Muscle of leg (tissue), 11 donors: ENCODE results near the gene NDUFB5. TPM values are rescaled to one million over a fixed set of nuclear protein-coding genes. Genes with fewer than 3 reads are reported as not detected.

Source experiments
- DNase-seq: peaks from one replicate; pipeline ENCODE4 v3.0.0; 2013
- H3K27ac ChIP-seq: one replicate; pipeline ENCODE4 v1.5.1; 2013; ENCODE audit warnings: mild to moderate bottlenecking, low read length, control low read depth
- H3K27me3 ChIP-seq: one replicate; pipeline ENCODE4 v1.6.1; 2013; ENCODE audit warnings: low read length; ENCODE audit not compliant: control insufficient read depth, insufficient read depth
- H3K36me3 ChIP-seq: one replicate; pipeline ENCODE4 v1.6.1; 2013; ENCODE audit warnings: low read length; ENCODE audit not compliant: control insufficient read depth, insufficient read depth
- H3K4me1 ChIP-seq: one replicate; pipeline ENCODE4 v1.6.1; 2013; ENCODE audit warnings: low read length; ENCODE audit not compliant: control insufficient read depth, insufficient read depth
- H3K4me3 ChIP-seq: one replicate; pipeline ENCODE4 v1.5.1; 2013; ENCODE audit warnings: low read length, control low read depth
- H3K9me3 ChIP-seq: replicated peaks from 2 replicates; pipeline ENCODE4 v1.6.1; 2013; ENCODE audit warnings: low read depth, low read length; ENCODE audit not compliant: control insufficient read depth
- whole genome bisulfite sequencing: methylation state at CpG from one replicate; pipeline ENCODE4 v1.1.5; 2013; ENCODE audit warnings: missing lambda C conversion rate; ENCODE audit not compliant: insufficient coverage; 5-methylcytosine and 5-hydroxymethylcytosine counted together
- polyA plus RNA-seq, 8 donors: library from polyadenylated mRNA; unstranded; fragments of 120-200 nt; gene quantifications; one replicate each; pipeline versions ENCODE4 v1.2.1 to v1.2.3, GENCODE V29; 2013; ENCODE audit warnings: inconsistent platforms in 1 of 8, low replicate concordance in 1 of 8; ENCODE audit not compliant: insufficient read length in 8 of 8, insufficient read depth in 1 of 8
- total RNA-seq: library from RNA; stranded (reverse); fragments of 120-200 nt; gene quantifications from one replicate; pipeline ENCODE4 v1.2.4, GENCODE V29; 2013

Gene NDUFB5
- total and polyA plus RNA-seq, 9 donors: 149 to 219 (median 178) TPM

GRCh38 chr3:179671309-179671708 lies 66.7 kb downstream of the NDUFB5 start:
- DNase-seq: no peak
- Histone ChIP-seq H3K4me3 (no peak overlapping the region), H3K4me1 (peaks cover 11% of the 10 kb centered on the region), H3K27ac (peak overlapping the region; percentile 77), H3K36me3 (peaks cover 5% of the 10 kb centered on the region), H3K27me3 (no peaks in the 10 kb centered on the region), H3K9me3 (no peaks in the 10 kb centered on the region)
- WGBS: no CpG with 5 or more reads among the region's 1 CpG

GRCh38 chr3:179671747-179672242 lies 67.2 kb downstream of the NDUFB5 start:
- Histone ChIP-seq H3K27me3 (no peaks in the 10 kb centered on the region), H3K9me3 (no peaks in the 10 kb centered on the region), H3K27ac (peak overlapping the region; percentile 77), H3K36me3 (peaks cover 7% of the 10 kb centered on the region), H3K4me3 (no peak overlapping the region), H3K4me1 (peaks cover 6% of the 10 kb centered on the region)
- no CpG with 5 or more reads among the region's 15 CpGs for WGBS
- DNase-seq: peak; percentile 73

- no peaks in the 10 kb centered on the region for H3K9me3 ChIP-seq
- no peaks in the 10 kb centered on the region for H3K27me3 ChIP-seq
- DNase-seq: no peak
- no peak overlapping the region for H3K4me3 ChIP-seq
- 90% methylated on average over 3 of the region's 4 CpGs for whole genome bisulfite sequencing
- H3K4me1 ChIP-seq: no peaks in the 10 kb centered on the region
- peaks cover 7% of the 10 kb centered on the region for H3K36me3 ChIP-seq
- no peak overlapping the region for H3K27ac ChIP-seq
These were observed 68.3 kb downstream of the NDUFB5 start for GRCh38 chr3:179672918-179673317.

- Histone ChIP-seq H3K27ac (no peak overlapping the region), H3K36me3 (peaks cover 7% of the 10 kb centered on the region), H3K9me3 (no peaks in the 10 kb centered on the region), H3K4me3 (no peak overlapping the region), H3K4me1 (no peaks in the 10 kb centered on the region), H3K27me3 (no peaks in the 10 kb centered on the region)
- no peak for DNase-seq
- 95% methylated on average over 5 of the region's 8 CpGs for WGBS
These were observed 68.9 kb downstream of the NDUFB5 start for GRCh38 chr3:179673523-179673922.

GRCh38 chr3:179676081-179676480 lies 71.5 kb downstream of the NDUFB5 start:
- whole genome bisulfite sequencing: no CpG with 5 or more reads among the region's 5 CpGs
- H3K27ac ChIP-seq: no peak overlapping the region
- H3K36me3 ChIP-seq: peaks cover 7% of the 10 kb centered on the region
- no peaks in the 10 kb centered on the region for H3K27me3 ChIP-seq
- H3K4me3 ChIP-seq: no peak overlapping the region
- no peaks in the 10 kb centered on the region for H3K4me1 ChIP-seq
- no peaks in the 10 kb centered on the region for H3K9me3 ChIP-seq
- no peak for DNase-seq

Other genes starting within 250 kb of the NDUFB5 start
- 43.8 TPM for gene GNB4, start 153.3 kb upstream of the NDUFB5 start, total RNA-seq
- gene GNB4, start 153.3 kb upstream of the NDUFB5 start, polyA plus RNA-seq: 10 to 100 TPM; 21.0 to 48.0 (median 33.7) TPM
- 33.6 TPM for gene ACTL6A, start 41.9 kb upstream of the NDUFB5 start, total RNA-seq
- gene ACTL6A, start 41.9 kb upstream of the NDUFB5 start, polyA plus RNA-seq: 10 to 100 TPM; 38.5 to 57.6 (median 44.5) TPM
- 38.7 TPM for gene MRPL47, start 156 bp upstream of the NDUFB5 start, total RNA-seq
- gene MRPL47, start 156 bp upstream of the NDUFB5 start, polyA plus RNA-seq: 10 to 100 TPM; 40.0 to 47.0 (median 42.7) TPM
- 32.3 TPM for gene USP13, start 48.2 kb downstream of the NDUFB5 start, total RNA-seq
- gene USP13, start 48.2 kb downstream of the NDUFB5 start, polyA plus RNA-seq: 10 to 100 TPM; 23.9 to 48.7 (median 39.8) TPM